HepG2 (cell line): Measurements from ENCODE around the gene MICAL3. TPM values are rescaled to one million over a fixed set of nuclear protein-coding genes. Genes with fewer than 3 reads are reported as not detected.

Source experiments
- ATAC-seq: fragments of 200-7000 bp; cut with Tn5 transposase; 3 replicates; pipeline ENCODE4 v1.9.1; 2020; ENCODE audit warnings: mild to moderate bottlenecking, moderate library complexity
- BruUV-seq: library from RNA; stranded (reverse); fragments of 400-500 nt; replicated peaks from 2 replicates; lab custom pipeline; 2021; lab: Mats Ljungman, UMichigan
- CTCF ChIA-PET: fragments of 300-600 bp; formaldehyde crosslinking; extraction: SDS; loops from one replicate; lab custom pipeline; 2021; ENCODE audit warnings: low total read pairs, inconsistent platforms, low intra/inter-chr PET ratio; lab: Yijun Ruan, JAX
- POLR2A ChIA-PET: fragments of 350-600 bp; sonication (Branson Sonifier 250); formaldehyde crosslinking; loops from one replicate; lab custom pipeline; 2020; ENCODE audit warnings: antibody characterized with exemption, inconsistent platforms; lab: Yijun Ruan, JAX
- DNase-seq: peaks from one replicate; pipeline ENCODE4 v3.0.0-alpha.2; 2015; ENCODE audit warnings: low spot score
- FAIRE-seq: peaks from 3 replicates; lab custom pipeline; 2011; peaks lifted over from hg19 to GRCh38; lab: Jason Lieb, UNC
- H2AFZ ChIP-seq: one replicate; pipeline ENCODE4 v1.6.1; 2011; ENCODE audit warnings: low read length, inconsistent platforms
- H3K27ac ChIP-seq: fragments of 300-600 bp; 3 replicates; pipeline ENCODE4 v1.8.0; 2011; ENCODE audit warnings: mixed run types, mild to moderate bottlenecking, mixed read lengths, low read length, inconsistent platforms; ENCODE audit not compliant: insufficient read depth; ENCODE audit errors: extremely low read length
- H3K27me3 ChIP-seq, 2 experiments: fragments of 200-600 bp in 1 of 2; 2 replicates in 1 of 2; 3 replicates in 1 of 2; pipeline versions ENCODE4 v1.6.0 to v1.8.0; 2011; ENCODE audit warnings: low read length in 2 of 2, mild to moderate bottlenecking in 2 of 2, moderate library complexity in 2 of 2, inconsistent platforms in 1 of 2; ENCODE audit not compliant: insufficient read depth in 2 of 2, control insufficient read depth in 1 of 2
- H3K36me3 ChIP-seq, 2 experiments: fragments of 200-600 bp in 1 of 2; replicated peaks in 1 of 2; 2 replicates in 1 of 2; 3 replicates in 1 of 2; pipeline versions ENCODE4 v1.5.1 to v1.8.0; 2011; ENCODE audit warnings: low read length in 2 of 2, inconsistent platforms in 1 of 2; ENCODE audit not compliant: insufficient read depth in 2 of 2, control insufficient read depth in 1 of 2
- H3K4me1 ChIP-seq: 2 replicates; pipeline ENCODE4 v1.5.1; 2012; ENCODE audit warnings: low read length, inconsistent platforms; ENCODE audit not compliant: insufficient read depth
- H3K4me2 ChIP-seq: 2 replicates; pipeline ENCODE4 v1.6.0; 2011; ENCODE audit warnings: low read depth, low read length, inconsistent platforms
- H3K4me3 ChIP-seq, 3 experiments: fragments of 200-600 bp in 1 of 3; sonication (generic), shearing (Covaris generic) in 1 of 3; replicated peaks in 1 of 3; 2 replicates each; pipeline ENCODE4 v1.5.1; 2011 to 2016; ENCODE audit warnings: low read length in 3 of 3, inconsistent platforms in 2 of 3, low read depth in 2 of 3, mild to moderate bottlenecking in 2 of 3, control low read depth in 1 of 3, mixed read lengths in 1 of 3; ENCODE audit not compliant: insufficient read depth in 1 of 3
- H3K79me2 ChIP-seq: one replicate; pipeline ENCODE4 v1.6.1; 2011; ENCODE audit warnings: low read length, inconsistent platforms; ENCODE audit not compliant: insufficient read depth
- H3K9ac ChIP-seq: 2 replicates; pipeline ENCODE4 v1.6.0; 2011; ENCODE audit warnings: mild to moderate bottlenecking, low read depth, low read length, inconsistent platforms; ENCODE audit not compliant: insufficient read depth
- H3K9me3 ChIP-seq: 2 replicates; pipeline ENCODE4 v1.5.1; 2012; ENCODE audit warnings: mild to moderate bottlenecking, low read length
- H4K20me1 ChIP-seq: 2 replicates; pipeline ENCODE4 v1.6.0; 2011; ENCODE audit warnings: inconsistent platforms, mild to moderate bottlenecking, low read length, moderate library complexity; ENCODE audit not compliant: insufficient read depth
- GMEB1 ChIP-seq: sonication (generic); formaldehyde crosslinking; IDR thresholded peaks from 2 replicates; pipeline ENCODE4 v1.5.1; 2020; ENCODE audit warnings: missing genetic modification reagents, mild to moderate bottlenecking, borderline replicate concordance
- MED13 ChIP-seq: sonication (generic); formaldehyde crosslinking; IDR thresholded peaks from 2 replicates; pipeline ENCODE4 v1.5.0; 2020; ENCODE audit warnings: missing genetic modification reagents
- MIER2 ChIP-seq: IDR thresholded peaks from 2 replicates; pipeline ENCODE4 v1.6.1; 2016; ENCODE audit warnings: missing biosample characterization, missing genetic modification reagents
- NFE2L1 ChIP-seq: sonication (generic); formaldehyde crosslinking; IDR thresholded peaks from 2 replicates; pipeline ENCODE4 v1.4.0; 2020; ENCODE audit warnings: missing genetic modification reagents, mild to moderate bottlenecking, borderline replicate concordance
- TIGD3 ChIP-seq: sonication (generic); formaldehyde crosslinking; IDR thresholded peaks from 2 replicates; pipeline ENCODE4 v1.5.1; 2020; ENCODE audit warnings: mild to moderate bottlenecking, missing genetic modification reagents, borderline replicate concordance
- ZBTB1 ChIP-seq: sonication (generic); formaldehyde crosslinking; IDR thresholded peaks from 2 replicates; pipeline ENCODE4 v1.4.0; 2020; ENCODE audit warnings: missing genetic modification reagents, borderline replicate concordance
- ZBTB33 ChIP-seq: sonication (generic); formaldehyde crosslinking; IDR thresholded peaks from 2 replicates; pipeline ENCODE4 v1.4.0; 2020; ENCODE audit warnings: missing genetic modification reagents
- ZFP90 ChIP-seq: sonication (generic); formaldehyde crosslinking; IDR thresholded peaks from 2 replicates; pipeline ENCODE4 v1.8.0; 2022; ENCODE audit warnings: missing genetic modification reagents, mild to moderate bottlenecking, inconsistent platforms, borderline replicate concordance
- ZNF24 ChIP-seq: fragments of 450-650 bp; IDR thresholded peaks from 2 replicates; pipeline ENCODE4 v1.6.1; 2017; ENCODE audit warnings: antibody characterized with exemption, mild to moderate bottlenecking
- ZNF292 ChIP-seq: sonication (generic); formaldehyde crosslinking; IDR thresholded peaks from 2 replicates; pipeline ENCODE4 v1.8.1; 2022; ENCODE audit warnings: mild to moderate bottlenecking, low read depth, missing genetic modification reagents, borderline replicate concordance
- ZNF550 ChIP-seq: sonication (generic); formaldehyde crosslinking; IDR thresholded peaks from 2 replicates; pipeline ENCODE4 v1.4.0; 2020; ENCODE audit warnings: mild to moderate bottlenecking, missing genetic modification reagents, borderline replicate concordance
- ZSCAN29 ChIP-seq: sonication (generic); formaldehyde crosslinking; conservative IDR thresholded peaks from 2 replicates; pipeline ENCODE4 v1.4.0; 2020; ENCODE audit warnings: mild to moderate bottlenecking, missing genetic modification reagents
- WGBS: methylation state at CpG from one replicate; pipeline ENCODE4 v1.1.6; 2017; ENCODE audit warnings: low lambda C conversion rate; 5-methylcytosine and 5-hydroxymethylcytosine counted together
- in situ Hi-C: cut with HindIII; loops from 2 replicates; pipeline ENCODE4 v1.10.0; 2017; ENCODE audit warnings: low pct_unique_long_range_greater_than_20kb; ENCODE audit not compliant: extremely low pct_ligation_motif_present
- intact Hi-C: fragments of 100-400 bp; cut with micrococcal nuclease; formaldehyde crosslinking; loops from one replicate; pipeline ENCODE4 v1.10.0; 2022; ENCODE audit not compliant: unreplicated experiment
- polyA plus RNA-seq, 8 experiments: library from polyadenylated mRNA; depleted of rRNA in 3 of 8; stranded (reverse) in 7 of 8; unstranded in 1 of 8; fragments of >200 nt; fragmentation: Illumina TruSeq in 4 of 8; extraction: Trizol in 4 of 8; gene quantifications; 2 replicates each; pipeline versions ENCODE4 v1.2.1 to v1.2.3, GENCODE V29; 2011 to 2016; ENCODE audit warnings: low read depth in 4 of 8, missing spikeins in 1 of 8, mixed read lengths in 1 of 8; ENCODE audit not compliant: insufficient read depth in 1 of 8
- total RNA-seq, 5 experiments: library from RNA; depleted of rRNA; stranded (reverse); fragments of >200 nt; fragmentation: Illumina TruSeq; extraction: Trizol; gene quantifications; 2 replicates each; pipeline ENCODE4 v1.2.3, GENCODE V29; 2016; ENCODE audit warnings: low read depth in 1 of 5

The MICAL3 gene
- total and polyA plus RNA-seq, 2 of the 13 experiments (the other 11 are each of a cell fraction or from before 2014, with no cell fraction given) = 5.3 to 12.5 TPM

- 68% methylated on average over 9 of the region's 9 CpGs for WGBS
- Histone ChIP-seq H4K20me1 (no peaks in the 10 kb centered on the region), H3K4me1 (peaks cover 43% of the 10 kb centered on the region), H3K27ac (no peak overlapping the region), H3K4me3 (no peak overlapping the region), H3K9me3 (no peaks in the 10 kb centered on the region), H3K27me3 (no peaks in the 10 kb centered on the region), H3K4me2 (no peak overlapping the region), H3K9ac (no peak overlapping the region), H3K79me2 (no peaks in the 10 kb centered on the region), H3K36me3 (no peaks in the 10 kb centered on the region), H2AFZ (no peak overlapping the region)
- ChIA-PET CTCF (no interaction called here), POLR2A (no interaction called here)
- ATAC-seq (no peak), FAIRE-seq (no peak), DNase-seq (no peak)
- in situ Hi-C loops (no loop called here), intact Hi-C loops (no loop called here)
- TF ChIP-seq ZNF550 (CRISPR knock-in tag) (no peak), ZBTB33 (CRISPR knock-in tag) (no peak), ZNF24 (no peak), TIGD3 (CRISPR knock-in tag) (no peak), ZFP90 (CRISPR knock-in tag) (no peak), ZSCAN29 (no peak), ZNF292 (no peak), GMEB1 (no peak), MED13 (no peak), NFE2L1 (no peak), MIER2 (CRISPR knock-in tag) (no peak), ZBTB1 (CRISPR knock-in tag) (no peak)
- no TSS peak for BruUV-seq
Measured at GRCh38 chr22:18048041-18048440, 23.7 kb upstream of the MICAL3 start.
